Astrocyte of the hippocampus (primary cell): Measurements from ENCODE around the gene SLC44A5.
A peak's percentile ranks its signal among the peaks of the same experiment; 100 is the strongest.

Source experiments
- DNase-seq: peaks from one replicate; pipeline ENCODE4 v3.0.0; 2011; ENCODE audit warnings: low read depth, low spot score

SLC44A5 gene

DNA sequence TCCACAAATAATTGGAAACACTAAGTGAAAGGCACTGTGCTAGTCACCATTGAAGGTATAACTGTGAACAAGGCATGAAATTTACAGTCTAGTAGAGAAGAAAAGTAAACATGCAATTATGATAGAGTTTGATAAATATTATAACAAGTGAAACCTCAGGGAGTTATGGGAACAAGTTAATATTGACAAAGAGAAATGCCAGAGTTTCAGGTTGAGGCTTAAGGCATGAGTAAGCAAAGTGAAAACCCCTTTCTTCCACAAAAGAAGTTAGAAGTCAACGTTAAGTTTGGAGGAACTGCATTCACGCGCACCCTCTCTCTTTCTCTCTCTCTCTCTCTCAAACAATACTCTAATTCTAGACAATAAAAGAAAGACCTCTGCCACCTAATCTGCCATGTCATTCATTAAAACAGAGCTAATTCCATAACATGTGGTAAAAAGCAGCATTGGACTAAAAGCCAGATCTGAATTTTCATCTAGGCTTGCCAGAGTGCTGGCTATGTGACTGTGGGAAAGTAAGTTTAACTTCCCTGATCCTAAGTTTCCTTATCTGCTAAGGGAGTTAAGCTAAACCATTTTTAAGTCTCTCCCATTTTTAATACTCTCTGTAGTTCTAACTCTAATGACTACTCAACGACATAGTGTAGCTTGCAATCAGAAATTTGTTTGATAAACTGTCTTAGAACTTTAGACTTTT, 22.0 kb downstream of the SLC44A5 start:
- DNase-seq = peak; percentile 55

DNA sequence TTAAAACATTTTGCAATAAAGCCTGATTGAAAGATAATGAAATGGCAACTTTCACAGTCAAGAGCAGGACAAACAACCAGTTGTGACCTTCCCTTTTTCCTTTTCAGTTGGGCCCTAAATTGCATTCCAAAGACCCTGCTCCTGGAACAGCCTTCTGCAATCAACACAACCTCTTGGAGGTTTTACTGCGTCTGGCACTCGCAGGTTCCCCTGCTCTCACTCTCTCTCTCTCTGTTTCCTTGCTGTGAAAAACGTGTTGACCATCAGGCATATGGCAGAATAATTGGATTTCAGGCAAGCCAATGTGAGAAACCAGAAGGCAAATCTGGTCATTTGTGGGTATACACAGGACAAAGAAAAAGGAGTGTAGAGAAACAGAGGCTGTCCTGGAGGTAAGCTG, 23.2 kb downstream of the SLC44A5 start:
- no peak for DNase-seq

DNA sequence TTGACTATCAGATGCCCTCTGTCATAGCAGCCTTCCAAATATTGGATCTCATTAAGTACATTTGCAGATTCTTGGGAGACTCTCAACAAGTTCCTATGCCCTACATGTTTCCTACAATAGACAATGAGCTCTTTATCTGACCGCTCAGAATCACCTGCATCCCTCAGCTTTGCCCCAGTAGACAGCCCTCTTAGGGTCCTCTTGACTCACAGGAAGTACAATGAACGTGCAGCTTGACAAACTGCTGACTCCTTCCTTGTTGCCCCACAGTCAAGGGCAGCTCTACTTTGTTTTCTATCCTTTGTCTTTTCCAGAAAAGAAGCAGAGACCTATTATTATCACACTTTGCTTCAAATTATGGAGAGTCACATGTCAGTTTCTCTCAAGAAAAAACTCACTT, 27.6 kb downstream of the SLC44A5 start:
- DNase-seq = no peak

DNA sequence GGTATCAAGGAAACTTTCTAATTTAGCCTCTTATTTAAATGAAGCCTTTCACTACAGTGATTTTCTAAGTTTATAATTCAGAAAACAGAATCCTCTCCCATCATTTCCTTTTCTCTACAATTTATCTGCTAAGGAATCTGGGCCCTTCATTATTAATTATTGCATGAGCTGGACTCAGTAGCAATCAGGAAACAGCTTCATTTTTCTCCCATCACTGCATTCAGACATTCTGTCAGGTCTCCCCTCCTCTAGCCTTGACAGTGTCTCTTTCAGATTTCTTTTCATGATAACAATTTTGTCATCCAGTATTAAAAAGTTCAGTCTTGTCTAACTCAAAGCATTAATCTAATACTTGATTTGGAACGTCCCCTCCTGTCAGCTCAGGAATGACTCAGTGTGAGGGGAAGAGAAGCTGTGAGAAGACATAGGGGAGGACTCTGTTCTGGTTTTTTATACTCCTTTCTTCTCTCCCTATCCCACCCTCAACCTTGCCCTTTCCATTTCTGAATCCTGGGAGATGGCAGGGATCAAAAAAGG, 28.1 kb downstream of the SLC44A5 start:
- DNase-seq = no peak

DNA sequence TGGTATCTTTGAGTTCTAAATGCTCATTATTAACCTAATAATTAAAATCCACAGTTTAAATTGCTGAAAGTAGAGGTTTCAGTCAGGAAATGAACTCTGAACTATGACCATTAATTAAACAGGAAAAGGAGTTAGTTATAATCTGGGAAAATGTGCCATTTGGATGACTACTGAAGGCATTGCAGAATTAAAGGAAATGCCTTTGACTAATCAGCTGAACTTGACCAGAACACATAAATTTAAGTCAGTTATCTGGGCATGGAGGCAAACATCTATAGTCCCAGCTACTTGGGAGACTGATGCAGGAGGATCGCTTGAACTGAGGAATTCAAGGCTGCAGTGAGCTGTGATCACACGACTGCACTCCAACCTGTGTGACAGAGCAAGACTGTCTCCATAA, 31.9 kb downstream of the SLC44A5 start:
- no peak for DNase-seq

DNA sequence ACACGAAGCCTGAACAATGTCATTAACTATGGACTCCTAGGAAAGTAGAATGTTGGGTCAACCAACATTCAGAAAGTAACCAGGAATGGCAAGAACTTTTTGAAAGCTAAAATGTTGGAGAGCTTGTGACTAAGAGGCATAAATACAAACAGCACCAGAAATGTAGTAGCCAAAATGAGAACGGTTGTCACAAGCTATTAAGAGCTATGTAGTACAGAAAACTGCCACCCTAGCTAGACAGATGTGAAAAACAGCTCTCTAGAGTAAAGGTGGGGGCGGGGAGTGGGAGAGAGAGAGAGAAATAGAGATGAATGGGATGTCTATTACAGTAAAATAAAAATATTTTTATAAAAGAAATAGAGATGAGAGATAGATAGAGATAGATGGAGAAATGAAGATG, 35.1 kb downstream of the SLC44A5 start:
- no peak for DNase-seq

DNA sequence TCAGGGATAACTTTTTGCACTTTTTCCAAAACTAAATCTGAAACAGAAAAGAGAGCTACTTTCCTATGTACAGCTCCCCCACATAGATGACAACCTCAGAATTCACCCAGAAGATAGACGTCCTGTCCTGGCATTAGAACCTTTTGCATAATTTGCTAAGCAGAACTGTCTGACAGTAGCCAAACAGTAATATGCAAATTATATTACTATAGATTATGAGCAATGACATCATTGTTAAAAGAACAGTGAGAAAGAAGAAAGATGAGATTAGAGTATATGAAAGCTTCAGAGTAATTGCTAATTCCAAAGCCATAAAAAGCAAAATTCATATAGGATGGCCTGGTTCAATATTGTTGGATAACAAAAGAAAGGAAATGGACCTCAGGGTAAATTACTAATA, 43.7 kb downstream of the SLC44A5 start:
- no peak for DNase-seq

DNA sequence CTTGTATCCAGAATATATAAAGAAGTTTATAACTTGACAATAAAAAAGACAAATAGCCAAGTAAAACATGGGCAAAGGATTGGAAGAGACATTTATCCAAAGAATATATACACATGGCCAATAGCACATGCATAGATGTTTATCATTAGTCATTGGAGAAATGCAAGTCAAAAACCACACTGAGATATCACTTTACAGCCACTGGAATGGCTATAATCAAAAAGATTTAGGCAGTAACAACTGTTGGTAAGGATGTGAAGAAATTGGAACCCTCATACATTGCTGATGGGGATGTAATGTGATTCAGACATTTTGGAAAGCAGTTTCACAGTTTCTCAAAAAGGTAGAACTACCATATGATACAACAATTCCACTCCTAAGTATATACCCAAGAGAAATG, 51.1 kb downstream of the SLC44A5 start:
- DNase-seq = no peak

DNA sequence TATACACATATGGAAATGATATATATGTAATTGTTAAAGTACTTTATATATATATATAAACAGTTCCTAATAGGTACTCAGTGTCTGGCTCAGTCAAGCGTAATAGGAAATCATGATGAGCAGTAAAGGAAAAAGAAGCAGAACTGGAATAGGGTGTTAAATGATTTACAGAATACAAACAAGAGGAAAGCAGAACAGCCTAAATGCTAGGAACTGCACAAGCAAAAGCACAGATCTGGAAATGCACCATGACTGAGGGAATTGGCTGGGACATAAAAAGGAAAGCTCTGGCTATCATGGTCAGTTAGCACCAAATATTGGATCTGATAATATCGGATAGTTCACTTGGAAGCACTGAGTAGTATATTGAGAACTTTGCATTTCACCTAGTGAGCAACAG, 51.8 kb downstream of the SLC44A5 start:
- DNase-seq = no peak

DNA sequence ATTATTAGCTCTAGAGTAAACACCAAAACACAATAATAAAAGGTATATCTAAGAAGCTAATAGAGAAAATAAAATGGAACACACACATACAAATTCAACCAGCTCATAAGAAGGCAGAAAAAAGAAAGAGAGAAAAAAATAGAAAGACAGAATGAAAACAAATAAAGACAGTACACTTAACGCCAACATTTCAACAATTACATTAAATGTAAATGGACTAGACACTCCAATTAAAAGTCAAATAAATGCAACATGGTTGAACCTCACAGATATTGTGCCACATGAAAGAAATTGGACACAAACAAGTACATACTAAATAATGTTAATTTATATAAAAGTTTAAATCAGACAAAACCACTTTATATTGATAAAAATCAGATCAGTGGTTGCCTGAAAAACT, 56.0 kb downstream of the SLC44A5 start:
- no peak for DNase-seq

DNA sequence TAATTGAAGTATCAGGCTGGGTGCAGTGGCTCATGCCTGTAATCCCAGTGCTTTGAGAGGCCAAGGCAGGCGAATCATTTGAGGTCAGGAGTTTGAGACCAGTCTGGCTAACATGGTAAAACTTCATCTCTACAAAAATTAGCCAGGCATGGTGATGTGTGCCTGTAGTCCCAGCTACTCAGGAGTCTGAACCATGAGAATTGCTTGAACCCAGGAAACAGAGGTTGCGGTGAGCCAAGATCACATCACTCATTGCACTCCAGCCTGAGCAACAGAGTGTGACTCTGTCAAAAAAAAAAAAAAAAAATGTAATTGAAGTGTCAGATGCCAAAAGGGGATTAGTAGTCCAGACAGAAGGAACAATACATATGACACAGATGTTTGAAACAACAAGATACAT, 56.7 kb downstream of the SLC44A5 start:
- DNase-seq = no peak

DNA sequence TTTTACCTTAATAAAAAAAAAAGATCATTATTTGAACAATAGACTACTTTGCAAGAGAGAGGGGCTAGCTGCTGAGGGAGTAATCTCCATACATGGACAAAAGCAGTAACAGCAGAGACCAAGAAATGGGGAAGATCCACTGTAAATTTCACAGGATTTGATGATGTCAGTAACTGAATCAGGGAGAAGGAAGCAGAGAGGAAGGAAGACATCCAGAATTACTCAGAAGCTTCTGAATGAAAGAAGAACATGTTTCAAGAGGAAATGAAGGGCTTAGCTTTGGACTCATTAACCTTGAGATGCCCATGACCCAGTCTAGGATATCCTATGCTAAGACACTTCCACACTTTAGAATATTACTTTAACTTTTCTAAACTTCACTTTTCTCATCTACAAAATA, 60.4 kb downstream of the SLC44A5 start:
- DNase-seq = no peak

DNA sequence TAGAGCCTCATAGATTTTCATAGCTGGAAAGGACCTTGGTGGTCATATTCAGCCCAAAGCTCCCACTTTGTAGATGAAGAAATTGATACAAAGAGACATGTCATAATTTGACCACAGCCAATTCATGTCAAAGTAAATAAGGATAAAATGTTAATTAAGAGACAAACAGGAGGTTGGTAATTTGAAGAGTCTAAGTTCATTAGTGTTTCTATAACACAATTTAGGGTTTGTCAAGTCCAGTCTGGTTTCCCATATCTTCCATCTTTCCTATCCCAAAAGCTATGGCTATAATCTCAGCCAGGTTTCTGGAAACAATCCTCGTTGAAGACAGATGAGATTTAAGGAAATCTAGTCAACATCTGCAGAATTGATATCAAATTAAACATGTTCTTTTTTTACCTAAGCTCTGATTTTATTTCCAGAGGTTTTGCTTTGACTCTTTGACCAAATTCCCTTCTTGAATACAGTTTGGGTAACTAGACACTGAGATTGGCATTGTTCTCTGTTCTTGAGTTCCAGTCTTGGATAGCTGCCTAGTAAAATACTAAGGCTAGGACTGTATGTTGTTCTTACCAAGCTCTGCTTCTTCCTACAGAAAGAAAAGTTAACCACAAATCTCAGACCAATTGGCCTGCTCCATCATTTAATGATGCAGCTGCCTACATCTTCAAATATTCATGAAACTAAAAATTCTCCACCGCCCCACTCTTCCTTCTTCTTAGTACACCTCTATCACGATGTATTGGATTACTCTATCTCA, 62.0 kb downstream of the SLC44A5 start:
- DNase-seq = peak; percentile 89

DNA sequence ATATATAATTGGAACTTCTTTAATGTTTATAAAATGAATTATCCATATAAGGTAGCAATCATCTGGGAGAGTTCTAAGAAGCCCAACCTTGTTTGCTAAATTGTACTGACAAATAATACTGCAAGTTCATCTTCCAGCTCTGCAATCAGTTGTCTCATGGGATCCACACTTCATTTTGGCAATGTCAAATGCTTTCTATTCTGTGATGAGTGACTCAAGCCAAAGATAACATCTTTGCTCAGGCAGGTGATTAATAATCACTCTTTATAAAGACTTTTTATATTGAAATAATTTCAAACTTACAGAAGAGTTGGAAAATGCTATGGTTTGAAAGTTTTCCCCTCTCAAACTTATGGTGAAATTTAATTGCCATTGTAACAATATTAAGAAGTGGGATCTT, 67.2 kb downstream of the SLC44A5 start:
- no peak for DNase-seq

DNA sequence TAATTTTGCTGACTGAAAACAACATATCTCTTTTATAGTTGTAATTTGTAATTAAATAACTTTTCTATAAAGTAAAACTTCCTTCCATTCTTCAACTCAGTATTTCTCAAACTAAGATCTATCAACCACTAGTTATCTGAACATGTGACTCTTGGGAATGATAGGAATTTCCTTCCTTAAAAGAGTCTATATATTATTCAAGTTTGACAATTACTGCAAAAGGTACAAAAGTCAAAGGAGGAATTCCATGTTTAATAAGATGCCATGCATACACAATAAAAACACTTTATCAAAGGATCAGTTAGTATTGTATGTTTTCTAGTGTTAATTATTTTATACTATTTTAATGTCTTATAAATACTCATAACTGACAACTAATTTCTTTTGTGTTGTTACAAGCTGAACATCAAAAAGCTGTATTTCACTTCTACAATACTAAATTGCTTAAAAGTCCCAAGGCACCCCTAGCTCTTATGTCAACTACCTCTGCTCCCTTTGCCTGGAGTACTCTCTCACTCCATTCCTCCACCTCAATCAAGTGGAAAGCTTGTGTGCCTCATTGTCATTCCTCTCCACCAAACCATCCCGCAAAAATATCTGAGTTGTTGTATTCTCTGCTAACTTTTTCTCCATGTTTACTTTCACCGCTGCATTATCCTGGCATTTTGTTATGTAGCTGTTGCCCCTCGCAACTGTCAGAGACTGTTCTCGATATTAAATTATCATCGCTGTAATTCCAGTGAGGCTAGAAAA, 67.9 kb downstream of the SLC44A5 start:
- DNase-seq = peak; percentile 59

DNA sequence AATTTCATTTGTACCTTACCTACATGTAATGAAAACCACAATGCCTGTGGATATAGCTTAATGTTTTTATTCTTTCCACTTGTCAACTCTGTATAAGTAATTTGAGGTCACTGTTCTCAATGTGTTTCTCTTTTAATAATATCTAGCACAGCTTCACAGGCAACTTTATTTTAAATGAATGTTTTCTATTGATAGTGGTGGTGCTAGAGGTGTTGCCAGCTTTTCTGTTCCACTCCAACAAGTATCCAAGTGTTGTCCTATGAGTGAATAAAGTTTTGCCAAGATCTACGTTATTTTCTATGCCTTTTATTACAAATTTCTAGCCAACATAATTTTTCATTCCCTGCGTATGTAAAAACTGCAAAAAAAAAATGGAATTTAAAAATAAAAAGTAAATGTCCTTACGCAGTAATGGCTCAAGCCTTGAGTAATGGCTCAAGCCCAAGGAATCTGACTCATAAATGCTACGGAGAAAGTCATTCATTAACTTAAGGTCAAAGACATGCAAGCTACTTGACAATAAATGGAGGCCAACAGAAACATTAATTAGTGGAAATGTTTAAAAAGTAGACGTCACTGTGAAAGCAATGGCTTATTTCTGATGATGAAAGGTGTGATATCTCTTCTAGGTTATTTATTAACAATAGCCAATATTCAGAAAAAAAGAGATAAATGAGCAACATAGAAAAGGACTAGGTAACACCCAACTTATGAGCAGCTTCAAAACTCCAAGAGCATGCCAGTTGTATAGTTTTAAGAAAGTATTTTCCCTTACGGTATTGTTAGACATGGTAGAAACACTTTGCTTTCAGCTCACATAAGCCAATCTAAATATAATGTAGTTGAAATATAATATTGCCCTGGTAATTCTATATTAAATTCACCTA, 71.4 kb downstream of the SLC44A5 start:
- DNase-seq = peak; percentile 77

DNA sequence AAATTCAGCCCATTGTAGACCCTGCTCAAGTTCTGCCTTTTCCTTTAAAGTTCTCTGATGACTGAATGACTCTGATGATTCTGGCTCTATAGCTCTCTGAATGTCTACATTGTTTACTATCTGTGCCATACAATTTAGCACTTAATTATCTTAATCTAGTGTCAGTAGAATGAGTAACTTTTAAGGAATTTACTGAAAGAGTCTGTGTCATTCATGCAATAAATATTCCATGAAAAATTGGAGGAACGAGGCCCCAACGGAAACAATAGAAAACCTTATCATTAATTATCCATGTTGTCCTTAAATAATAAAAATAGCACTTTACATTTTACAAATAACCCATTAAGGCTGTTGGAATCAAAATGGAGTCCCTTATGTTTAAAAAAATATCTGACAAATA, 77.8 kb downstream of the SLC44A5 start:
- DNase-seq = no peak

DNA sequence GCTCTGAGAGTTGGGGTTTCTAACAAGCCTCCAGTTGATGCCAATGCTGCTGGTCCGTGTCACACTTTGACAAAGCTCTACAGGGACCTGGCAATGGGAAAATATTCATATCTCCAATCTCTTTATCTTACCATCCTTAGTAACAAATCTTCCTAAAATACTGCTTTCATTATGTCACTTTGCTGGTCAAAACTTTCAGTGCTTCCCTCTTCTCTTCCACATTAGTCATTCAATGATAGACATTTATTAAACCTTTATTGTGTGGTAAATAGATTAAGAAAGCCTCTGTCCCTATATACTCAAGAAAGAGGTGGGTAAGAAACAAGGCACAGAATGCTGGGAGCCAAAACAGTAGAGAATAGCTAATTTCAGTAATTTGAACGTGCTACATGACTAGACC, 79.3 kb downstream of the SLC44A5 start:
- no peak for DNase-seq

DNA sequence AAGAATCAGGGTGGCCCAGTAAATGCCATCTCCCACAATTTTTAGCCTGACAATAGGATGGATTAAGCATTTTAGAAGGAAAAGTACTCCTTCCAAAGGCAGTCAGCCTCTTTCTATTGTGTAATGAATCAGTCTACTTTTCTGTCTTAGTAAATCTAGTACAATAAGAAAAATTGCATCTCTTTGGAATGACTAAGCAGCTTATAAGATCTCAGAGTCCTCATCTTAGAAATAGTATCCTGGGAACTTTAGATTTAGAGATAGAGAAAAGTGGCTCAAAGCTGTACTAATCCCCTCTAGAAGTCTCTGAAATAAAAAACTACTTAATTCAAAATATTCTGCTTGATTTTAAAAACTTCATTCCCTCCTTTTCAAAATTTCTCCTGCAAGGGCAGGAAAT, 81.4 kb downstream of the SLC44A5 start:
- no peak for DNase-seq

DNA sequence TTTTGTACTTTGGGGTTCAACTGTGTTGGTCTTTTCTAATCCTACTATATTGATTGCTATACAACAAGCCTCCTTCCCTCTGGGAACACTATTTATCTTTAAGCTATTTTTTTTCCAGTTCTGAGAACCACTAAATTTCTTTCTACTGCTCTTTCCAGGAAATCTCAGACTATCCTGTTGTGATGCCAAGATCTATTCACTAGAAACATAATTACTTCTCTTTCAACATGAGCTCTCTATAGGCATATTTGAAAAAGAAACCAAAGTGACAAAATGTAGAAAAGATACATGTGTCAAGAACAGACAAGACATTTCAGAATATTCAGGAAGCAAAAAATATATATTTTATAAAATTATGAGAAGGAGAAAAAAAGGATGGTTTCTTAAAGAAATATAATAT, 82.9 kb downstream of the SLC44A5 start:
- DNase-seq = no peak

DNA sequence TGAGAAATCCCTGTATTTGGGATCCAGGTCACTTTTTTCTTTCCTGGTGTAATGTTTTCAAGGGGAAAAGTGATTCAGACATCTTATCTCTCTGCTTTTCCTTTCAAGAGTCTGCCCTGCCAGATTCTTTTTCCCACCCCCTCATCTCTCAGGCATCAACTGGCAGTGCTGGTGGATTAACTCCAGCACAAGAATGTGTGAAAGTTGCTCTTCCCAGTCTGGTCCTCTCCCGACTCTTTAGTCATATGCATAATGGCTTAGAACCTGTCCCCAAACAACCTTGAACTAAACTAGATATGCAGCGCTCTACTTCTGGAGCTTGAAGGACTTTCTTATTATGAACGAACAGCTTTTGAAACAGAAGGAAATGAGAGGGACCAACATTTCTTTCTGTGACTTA, 88.5 kb downstream of the SLC44A5 start:
- peak; percentile 79 for DNase-seq
